H9 (cell line): ENCODE results near the gene LMF2. TPM values are rescaled to one million over a fixed set of nuclear protein-coding genes. Genes with fewer than 3 reads are reported as not detected.
"Not testable (repeated sequence)": the region's sequence is repeated elsewhere in the genome, so short reads cannot be mapped to it uniquely, and the experiment has no call there.

Experiments
- DNase-seq: peaks from one replicate; pipeline ENCODE4 v3.0.0-alpha.2; 2017
- H2AFZ ChIP-seq: one replicate; pipeline ENCODE4 v1.6.1; 2013; ENCODE audit warnings: mild to moderate bottlenecking, low read length, control low read depth, moderate library complexity
- H2AK5ac ChIP-seq: 2 replicates; pipeline ENCODE4 v1.6.1; 2013; ENCODE audit warnings: low read length, control low read depth, mixed read lengths; ENCODE audit not compliant: insufficient read length
- H2BK120ac ChIP-seq: one replicate; pipeline ENCODE4 v1.6.1; 2013; ENCODE audit warnings: low read depth, mild to moderate bottlenecking, low read length, control low read depth, inconsistent platforms; ENCODE audit not compliant: poor library complexity, severe bottlenecking
- H2BK12ac ChIP-seq: 2 replicates; pipeline ENCODE4 v1.6.1; 2013; ENCODE audit warnings: low read length, control low read depth, mixed read lengths, low read depth; ENCODE audit not compliant: insufficient read length
- H2BK15ac ChIP-seq: 2 replicates; pipeline ENCODE4 v1.6.1; 2013; ENCODE audit warnings: low read depth, low read length, control low read depth
- H2BK20ac ChIP-seq: one replicate; pipeline ENCODE4 v1.6.1; 2013; ENCODE audit warnings: low read depth, mild to moderate bottlenecking, low read length, control low read depth, inconsistent platforms; ENCODE audit not compliant: poor library complexity, severe bottlenecking
- H2BK5ac ChIP-seq: 2 replicates; pipeline ENCODE4 v1.6.1; 2013; ENCODE audit warnings: low read length, control low read depth, mixed read lengths; ENCODE audit not compliant: insufficient read length
- H3K14ac ChIP-seq: 2 replicates; pipeline ENCODE4 v1.6.1; 2013; ENCODE audit warnings: low read length, control low read depth; ENCODE audit not compliant: insufficient read depth
- H3K18ac ChIP-seq: 2 replicates; pipeline ENCODE4 v1.6.1; 2013; ENCODE audit warnings: low read depth, mild to moderate bottlenecking, mixed read lengths, low read length, control low read depth; ENCODE audit not compliant: insufficient read length
- H3K23ac ChIP-seq: 2 replicates; pipeline ENCODE4 v1.6.1; 2013; ENCODE audit warnings: low read length, control low read depth, mixed read lengths, low read depth; ENCODE audit not compliant: insufficient read length
- H3K23me2 ChIP-seq: 2 replicates; pipeline ENCODE4 v1.6.1; 2013; ENCODE audit warnings: low read depth, mild to moderate bottlenecking, mixed read lengths, low read length, control low read depth; ENCODE audit not compliant: insufficient read length, poor library complexity, severe bottlenecking
- H3K27ac ChIP-seq: 2 replicates; pipeline ENCODE4 v1.5.1; 2013; ENCODE audit warnings: low read length, control low read depth, mixed read lengths, low read depth; ENCODE audit not compliant: insufficient read length
- H3K27me3 ChIP-seq: 2 replicates; pipeline ENCODE4 v1.6.1; 2013; ENCODE audit warnings: low read length, control low read depth, inconsistent platforms; ENCODE audit not compliant: insufficient read depth
- H3K4ac ChIP-seq: 2 replicates; pipeline ENCODE4 v1.6.1; 2013; ENCODE audit warnings: low read depth, mild to moderate bottlenecking, control low read depth, inconsistent platforms, low read length, moderate library complexity
- H3K4me1 ChIP-seq: 2 replicates; pipeline ENCODE4 v1.6.1; 2013; ENCODE audit warnings: low read length, control low read depth, inconsistent platforms; ENCODE audit not compliant: insufficient read depth
- H3K4me2 ChIP-seq: 2 replicates; pipeline ENCODE4 v1.6.1; 2013; ENCODE audit warnings: low read length, control low read depth, mixed read lengths; ENCODE audit not compliant: insufficient read length, insufficient read depth
- H3K56ac ChIP-seq: 2 replicates; pipeline ENCODE4 v1.6.1; 2013; ENCODE audit warnings: low read depth, mild to moderate bottlenecking, mixed read lengths, low read length, control low read depth; ENCODE audit not compliant: insufficient read length
- H3K79me1 ChIP-seq: 2 replicates; pipeline ENCODE4 v1.6.1; 2013; ENCODE audit warnings: low read depth, mild to moderate bottlenecking, moderate library complexity, low read length, control low read depth, inconsistent platforms; ENCODE audit not compliant: insufficient read depth, poor library complexity, severe bottlenecking
- H3K79me2 ChIP-seq: 2 replicates; pipeline ENCODE4 v1.6.1; 2013; ENCODE audit warnings: low read length, control low read depth, inconsistent platforms; ENCODE audit not compliant: insufficient read depth
- H3K9ac ChIP-seq: 2 replicates; pipeline ENCODE4 v1.6.1; 2013; ENCODE audit warnings: low read length, control low read depth, mixed read lengths; ENCODE audit not compliant: insufficient read length; ENCODE audit errors: extremely low read depth
- H3K9me3 ChIP-seq: one replicate; pipeline ENCODE4 v1.6.1; 2013; ENCODE audit warnings: low read depth, low read length, inconsistent platforms; ENCODE audit not compliant: control insufficient read depth
- H3T11ph ChIP-seq: one replicate; pipeline ENCODE4 v1.6.1; 2013; ENCODE audit warnings: mild to moderate bottlenecking, low read length, control low read depth, inconsistent platforms
- H4K20me1 ChIP-seq: one replicate; pipeline ENCODE4 v1.6.1; 2013; ENCODE audit not compliant: control insufficient read depth, insufficient read length, insufficient read depth
- H4K5ac ChIP-seq: 2 replicates; pipeline ENCODE4 v1.6.1; 2013; ENCODE audit warnings: low read depth, mild to moderate bottlenecking, mixed read lengths, low read length, control low read depth; ENCODE audit not compliant: insufficient read length
- H4K8ac ChIP-seq: replicated peaks from 2 replicates; pipeline ENCODE4 v1.6.1; 2013; ENCODE audit warnings: low read length, control low read depth, mixed read lengths, low read depth; ENCODE audit not compliant: insufficient read length
- H4K91ac ChIP-seq: 2 replicates; pipeline ENCODE4 v1.6.1; 2013; ENCODE audit warnings: low read depth, mild to moderate bottlenecking, moderate library complexity, mixed read lengths, low read length, control low read depth; ENCODE audit not compliant: insufficient read length
- H3K27ac Mint-ChIP-seq, 3 experiments: 2 replicates in 2 of 3; 3 replicates in 1 of 3; pipeline ENCODE4 v1.8.0; 2020 to 2021; ENCODE audit warnings: mixed read lengths in 3 of 3, mild to moderate bottlenecking in 1 of 3, moderate library complexity in 1 of 3
- H3K27me3 Mint-ChIP-seq: 2 replicates; pipeline ENCODE4 v1.8.0; 2021; ENCODE audit warnings: low read depth, mild to moderate bottlenecking, moderate library complexity, mixed read lengths
- H3K36me3 Mint-ChIP-seq, 3 experiments: 2 replicates in 2 of 3; 3 replicates in 1 of 3; pipeline ENCODE4 v1.8.0; 2020 to 2021; ENCODE audit warnings: low read depth in 3 of 3, mixed read lengths in 3 of 3; ENCODE audit not compliant: insufficient read depth in 1 of 3
- H3K4me1 Mint-ChIP-seq, 2 experiments: 2 replicates each; pipeline ENCODE4 v1.8.0; 2020; ENCODE audit warnings: mixed read lengths in 2 of 2
- H3K4me3 Mint-ChIP-seq, 2 experiments: 2 replicates in 1 of 2; 3 replicates in 1 of 2; pipeline ENCODE4 v1.8.0; 2020 to 2021; ENCODE audit warnings: mild to moderate bottlenecking in 2 of 2, mixed read lengths in 2 of 2, moderate library complexity in 1 of 2
- H3K9me3 Mint-ChIP-seq, 2 experiments: 2 replicates in 1 of 2; 3 replicates in 1 of 2; pipeline ENCODE4 v1.8.0; 2020; ENCODE audit warnings: mild to moderate bottlenecking in 2 of 2, mixed read lengths in 2 of 2, moderate library complexity in 1 of 2
- CTCF ChIP-seq: fragments of 200-600 bp; sonication (generic); conservative IDR thresholded peaks from 3 replicates; pipeline ENCODE4 v1.8.0; 2021; ENCODE audit warnings: antibody characterized with exemption, mild to moderate bottlenecking
- WGBS: extraction: QIAGEN DNeasy Blood & Tissue Kit; methylation state at CpG from one replicate; pipeline ENCODE4 v1.1.7; 2013; ENCODE audit warnings: missing lambda C conversion rate, low lambda C conversion rate, mixed read lengths; ENCODE audit not compliant: insufficient read length; ENCODE audit errors: extremely low coverage; 5-methylcytosine and 5-hydroxymethylcytosine counted together
- total RNA-seq: library from RNA; stranded (reverse); gene quantifications from 2 replicates; pipeline ENCODE4 v1.2.1, GENCODE V29; 2021

The LMF2 gene
- total RNA-seq, 1 experiment from 2014 or later = 43.6 TPM

- H3K4me2 ChIP-seq = no peak overlapping the region
- no peak overlapping the region for H4K8ac ChIP-seq
- H3K23ac ChIP-seq = no peak overlapping the region
- Mint-ChIP-seq H3K27me3 (no peaks in the 10 kb centered on the region; the same call in 1 of the 2 replicates), H3K4me3 (no peak overlapping the region), H3K9me3 (no peaks in the 10 kb centered on the region), H3K27ac (no peak overlapping the region; a peak in 1 of 7 replicates), H3K36me3 (peaks cover 7 to 64% (median 39%) of the 10 kb centered on the region in 3 experiments; a peak in 6 of 7 replicates), H3K4me1 (peaks cover 5 to 7% of the 10 kb centered on the region in 2 experiments)
- H3T11ph ChIP-seq = no peak overlapping the region
- peaks cover 3% of the 10 kb centered on the region for H4K20me1 ChIP-seq
- no peaks in the 10 kb centered on the region for H3K9me3 ChIP-seq
- no peak overlapping the region for H2BK12ac ChIP-seq
- no peak overlapping the region for H2AK5ac ChIP-seq
- H3K14ac ChIP-seq = no peak overlapping the region; the same call in 1 of the 2 replicates
- H3K27me3 ChIP-seq = no peaks in the 10 kb centered on the region
- WGBS = no CpG with 5 or more reads among the region's 13 CpGs
- no peaks in the 10 kb centered on the region for H3K79me2 ChIP-seq
- H2BK20ac ChIP-seq = no peak overlapping the region
- H2BK15ac ChIP-seq = no peak overlapping the region
- no peak overlapping the region for H2BK5ac ChIP-seq
- no peak for DNase-seq
- no peak overlapping the region for H3K18ac ChIP-seq
- no peak overlapping the region for H3K9ac ChIP-seq
- H4K91ac ChIP-seq = no peak overlapping the region
- no peak overlapping the region for H2BK120ac ChIP-seq
- no peak overlapping the region for H3K4ac ChIP-seq
- H3K23me2 ChIP-seq = peaks cover 3% of the 10 kb centered on the region
- H2AFZ ChIP-seq = no peak overlapping the region
- H3K4me1 ChIP-seq = peaks cover 3% of the 10 kb centered on the region; the same call in 1 of the 2 replicates
- H3K56ac ChIP-seq = no peak overlapping the region
- no peak for TF ChIP-seq CTCF
- no peak overlapping the region for H4K5ac ChIP-seq
- H3K27ac ChIP-seq = no peak overlapping the region
- no peaks in the 10 kb centered on the region for H3K79me1 ChIP-seq
Observed at GRCh38 chr22:50520826-50521453, 13.4 kb upstream of the LMF2 start.

GRCh38 chr22:50520184-50520583 is 12.7 kb upstream of the LMF2 start:
- not testable (repeated sequence) for H2AFZ ChIP-seq, H2BK5ac ChIP-seq, H3K9me3 Mint-ChIP-seq, H2BK12ac ChIP-seq, H4K5ac ChIP-seq, H3K27ac Mint-ChIP-seq, H3K4me3 Mint-ChIP-seq, H3K56ac ChIP-seq, H3T11ph ChIP-seq, H3K4me1 Mint-ChIP-seq, H2BK120ac ChIP-seq, H2AK5ac ChIP-seq, H2BK20ac ChIP-seq, H3K79me1 ChIP-seq, H3K18ac ChIP-seq, H3K14ac ChIP-seq, H4K91ac ChIP-seq, H3K27me3 Mint-ChIP-seq, H3K4me2 ChIP-seq, H3K4me1 ChIP-seq, H4K20me1 ChIP-seq, H3K27ac ChIP-seq, H4K8ac ChIP-seq, H3K9ac ChIP-seq, H3K4ac ChIP-seq, DNase-seq, H3K27me3 ChIP-seq, H2BK15ac ChIP-seq, H3K23me2 ChIP-seq, H3K9me3 ChIP-seq, H3K79me2 ChIP-seq, H3K23ac ChIP-seq
- H3K36me3 Mint-ChIP-seq = peaks cover 7 to 66% (median 42%) of the 10 kb centered on the region in 3 experiments; a peak in 6 of 7 replicates
- no CpG with 5 or more reads among the region's 8 CpGs for WGBS
